ENCODE results near the gene ASCL4.

DNA sequence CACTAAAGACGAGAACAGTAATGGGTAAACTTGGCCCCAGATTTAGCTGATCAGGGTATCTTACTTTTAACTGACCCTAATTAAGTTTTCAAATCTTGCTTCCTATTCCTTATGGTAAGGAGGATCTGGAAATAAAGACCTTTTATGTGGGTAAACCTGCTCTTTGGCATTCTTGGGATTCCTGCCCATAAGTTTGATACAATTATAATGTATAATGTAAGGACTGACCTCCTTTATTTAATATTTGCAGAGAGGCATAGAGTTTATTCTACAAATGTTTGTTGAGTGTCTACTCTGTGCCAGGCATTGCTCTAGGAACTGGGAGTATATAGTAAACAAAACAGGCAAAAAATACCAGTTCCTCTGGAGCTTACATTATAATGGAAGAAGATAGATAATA is 9.2 kb upstream of the ASCL4 start:
- TF ChIP-seq POLR2A (IDR thresholded peaks at IDR 0.05) (no peak), EP300 (IDR thresholded peaks at IDR 0.05) (no peak)
- TF ChIP-seq, protein P1, sequence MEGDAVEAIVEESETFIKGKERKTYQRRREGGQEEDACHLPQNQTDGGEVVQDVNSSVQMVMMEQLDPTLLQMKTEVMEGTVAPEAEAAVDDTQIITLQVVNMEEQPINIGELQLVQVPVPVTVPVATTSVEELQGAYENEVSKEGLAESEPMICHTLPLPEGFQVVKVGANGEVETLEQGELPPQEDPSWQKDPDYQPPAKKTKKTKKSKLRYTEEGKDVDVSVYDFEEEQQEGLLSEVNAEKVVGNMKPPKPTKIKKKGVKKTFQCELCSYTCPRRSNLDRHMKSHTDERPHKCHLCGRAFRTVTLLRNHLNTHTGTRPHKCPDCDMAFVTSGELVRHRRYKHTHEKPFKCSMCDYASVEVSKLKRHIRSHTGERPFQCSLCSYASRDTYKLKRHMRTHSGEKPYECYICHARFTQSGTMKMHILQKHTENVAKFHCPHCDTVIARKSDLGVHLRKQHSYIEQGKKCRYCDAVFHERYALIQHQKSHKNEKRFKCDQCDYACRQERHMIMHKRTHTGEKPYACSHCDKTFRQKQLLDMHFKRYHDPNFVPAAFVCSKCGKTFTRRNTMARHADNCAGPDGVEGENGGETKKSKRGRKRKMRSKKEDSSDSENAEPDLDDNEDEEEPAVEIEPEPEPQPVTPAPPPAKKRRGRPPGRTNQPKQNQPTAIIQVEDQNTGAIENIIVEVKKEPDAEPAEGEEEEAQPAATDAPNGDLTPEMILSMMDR (IDR thresholded peaks at IDR 0.05) = no peak

All from ovary (tissue), 3 donors.